HG03135 (cell line): ENCODE data around the gene PLS1.
"Not testable (repeated sequence)": the region's sequence is repeated elsewhere in the genome, so short reads cannot be mapped to it uniquely, and the experiment has no call there.

ENCODE experiments used
- ATAC-seq: cut with Tn5 transposase; IDR thresholded peaks from one replicate; pipeline ENCODE4 v1.9.1; 2021; ENCODE audit warnings: mild to moderate bottlenecking, moderate library complexity; ENCODE audit not compliant: unreplicated experiment

The PLS1 gene

DNA sequence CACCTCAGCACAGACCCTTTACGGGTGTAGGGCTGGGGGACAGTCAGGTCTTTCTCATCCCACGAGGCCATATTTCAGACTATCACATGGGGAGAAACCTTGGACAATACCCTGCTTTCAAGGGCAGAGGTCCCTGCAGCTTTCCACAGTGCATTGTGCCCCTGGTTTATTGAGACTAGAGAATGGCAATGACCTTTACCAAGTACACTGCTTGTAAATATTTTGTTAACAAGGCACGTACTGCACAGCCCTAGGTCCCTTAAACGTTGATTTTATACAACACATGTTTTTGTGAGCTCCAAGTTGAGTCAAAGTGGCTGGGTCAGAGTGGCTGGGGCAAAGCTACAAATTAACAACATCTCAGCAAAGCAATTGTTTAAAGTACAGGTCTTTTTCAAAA lies 156.4 kb downstream of the PLS1 start:
- not testable (repeated sequence) for ATAC-seq

DNA sequence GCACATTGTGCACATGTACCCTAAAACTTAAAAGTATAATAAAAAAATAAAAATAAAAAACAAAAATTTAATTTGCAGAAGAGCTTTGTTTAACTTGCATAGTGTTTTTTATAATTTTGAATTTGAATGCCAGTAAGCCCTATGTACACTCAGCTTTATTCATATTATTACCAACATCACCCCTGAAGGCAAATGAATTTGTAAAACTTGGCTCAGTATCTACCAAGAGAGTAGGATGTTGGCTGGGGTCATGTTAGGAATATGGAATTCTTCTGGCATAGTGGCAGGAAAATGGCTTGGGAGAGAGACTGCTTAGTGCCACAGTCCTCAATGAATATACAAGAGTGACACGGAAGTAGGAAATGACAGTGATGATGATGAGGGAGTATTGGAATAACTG lies 158.3 kb downstream of the PLS1 start:
- no peak for ATAC-seq
